ENCODE results near the gene MYBL2. TPM values are rescaled to one million over a fixed set of nuclear protein-coding genes. Genes with fewer than 3 reads are reported as not detected.

The MYBL2 gene
- total and polyA plus RNA-seq, 12 donors = 0.09 to 6.0 (median 0.27) TPM; not detected in 2

GRCh38 chr20:43739148-43739749, 72.3 kb downstream of the MYBL2 start:
- ATAC-seq = no peak
- intact Hi-C loops (cut with DNase I) = no loop called here
- H3K4me3 ChIP-seq = no peak overlapping the region

GRCh38 chr20:43740642-43741041, 73.7 kb downstream of the MYBL2 start:
- Histone ChIP-seq H3K36me3 (no peaks in the 10 kb centered on the region), H3K4me1 (peaks cover 0 to 6% (median 0%) of the 10 kb centered on the region in 9 donors), H3K4me3 (no peak overlapping the region), H3K9me3 (no peaks in the 10 kb centered on the region), H3K27ac (no peak overlapping the region), H3K27me3 (peaks cover 0 to 40% (median 20%) of the 10 kb centered on the region in 7 donors)
- DNase-seq (no peak), ATAC-seq (no peak)
- TF ChIP-seq CTCF (IDR thresholded peaks at IDR 0.05) = no peak
- WGBS, 2 donors = 86 to 92% methylated on average over 3 of the region's 3 CpGs
- intact Hi-C loops (cut with DNase I) = loop anchor here in 1 of 10 donors (10.0 kb wide), 1 partner anchor 296 kb away; no protein-coding TSS in a partner anchor

More at GRCh38 chr20:43739148-43739749, 72.3 kb downstream of the MYBL2 start:
- DNase-seq = no peak
- TF ChIP-seq CTCF (IDR thresholded peaks at IDR 0.05) = no peak
- Histone ChIP-seq H3K9me3 (no peaks in the 10 kb centered on the region), H3K27ac (no peak overlapping the region), H3K4me1 (no peaks in the 10 kb centered on the region), H3K27me3 (peaks cover 0 to 34% (median 11%) of the 10 kb centered on the region in 7 donors), H3K36me3 (no peaks in the 10 kb centered on the region)
- 87 to 88% methylated on average over 9 of the region's 9 CpGs for WGBS, 2 donors

- TF ChIP-seq CTCF (IDR thresholded peaks at IDR 0.05) = no peak
- H3K9me3 ChIP-seq = no peaks in the 10 kb centered on the region
These were observed 77.3 kb downstream of the MYBL2 start for GRCh38 chr20:43744151-43744611.

GRCh38 chr20:43744966-43745730, 78.2 kb downstream of the MYBL2 start:
- peaks cover 0 to 20% (median 0%) of the 10 kb centered on the region in 9 donors for H3K4me1 ChIP-seq
- H3K9me3 ChIP-seq = no peaks in the 10 kb centered on the region
- WGBS, 2 donors = 54 to 59% methylated on average over 12 of the region's 12 CpGs
- no peak for ATAC-seq
- H3K27me3 ChIP-seq = peaks cover 0 to 58% (median 30%) of the 10 kb centered on the region in 7 donors
- TF ChIP-seq CTCF (IDR thresholded peaks at IDR 0.05) = no peak
- no peak overlapping the region for H3K4me3 ChIP-seq
- H3K36me3 ChIP-seq = no peaks in the 10 kb centered on the region
- no peak for DNase-seq
- no peak overlapping the region for H3K27ac ChIP-seq
- intact Hi-C loops (cut with DNase I) = loop anchor here in 1 of 10 donors (10.0 kb wide), 1 partner anchor 300 kb away; no protein-coding TSS in a partner anchor

More at GRCh38 chr20:43744151-43744611, 77.3 kb downstream of the MYBL2 start:
- 44 to 50% methylated on average over 9 of the region's 9 CpGs for WGBS, 2 donors
- no peak for DNase-seq
- Histone ChIP-seq H3K4me3 (no peak overlapping the region), H3K27ac (no peak overlapping the region), H3K36me3 (no peaks in the 10 kb centered on the region), H3K4me1 (peaks cover 0 to 12% (median 0%) of the 10 kb centered on the region in 9 donors), H3K27me3 (peaks cover 0 to 48% (median 27%) of the 10 kb centered on the region in 7 donors)
- ATAC-seq = peak in 1 of 8 donors; percentile 53
- intact Hi-C loops (cut with DNase I) = loop anchor here in 1 of 10 donors (10.0 kb wide), 1 partner anchor 299 kb away; no protein-coding TSS in a partner anchor
